Hepatocyte (in vitro differentiated cells): Measurements from ENCODE around the gene OR6N2.

ENCODE experiments used
- EZH2 ChIP-seq: fragments of 200-600 bp; sonication (generic); IDR thresholded peaks from 2 replicates; pipeline ENCODE4 v1.6.1; 2016; ENCODE audit warnings: antibody characterized with exemption, mild to moderate bottlenecking, borderline replicate concordance
- EZH2phosphoT487 ChIP-seq: fragments of 200-600 bp; sonication (generic); IDR thresholded peaks from one replicate; pipeline ENCODE4 v1.6.1; 2018; ENCODE audit warnings: antibody characterized with exemption, mild to moderate bottlenecking, low read depth, moderate library complexity; ENCODE audit not compliant: unreplicated experiment, severe bottlenecking

DNA sequence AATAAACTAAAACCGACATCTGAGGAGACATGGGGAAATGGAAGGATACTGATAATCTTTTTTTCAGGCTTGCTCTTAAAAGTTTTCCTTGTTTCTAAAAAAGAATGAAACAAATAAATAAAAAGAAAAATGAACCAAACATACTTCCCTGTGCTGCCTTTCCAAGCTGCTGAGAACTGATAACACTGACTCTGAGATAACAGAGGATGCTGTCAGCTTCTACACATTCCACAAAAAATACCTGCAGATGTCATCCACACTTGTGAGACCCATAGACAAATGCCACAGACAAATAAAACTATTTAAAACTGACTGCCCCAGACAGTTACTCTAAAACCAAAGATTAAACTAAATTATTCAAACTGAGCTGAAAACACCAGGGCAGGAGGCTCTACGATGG is 48.5 kb downstream of the OR6N2 start:
- no peak for TF ChIP-seq EZH2
- TF ChIP-seq EZH2phosphoT487: no peak
